HG02759 (cell line): ENCODE results near the gene STAT2.
A peak's percentile ranks its signal among the peaks of the same experiment; 100 is the strongest.
"Not testable (repeated sequence)": the region's sequence is repeated elsewhere in the genome, so short reads cannot be mapped to it uniquely, and the experiment has no call there.

Experiments used
- ATAC-seq: cut with Tn5 transposase; IDR thresholded peaks from one replicate; pipeline ENCODE4 v1.9.1; 2021; ENCODE audit warnings: mild to moderate bottlenecking, moderate library complexity; ENCODE audit not compliant: unreplicated experiment

STAT2 gene

DNA sequence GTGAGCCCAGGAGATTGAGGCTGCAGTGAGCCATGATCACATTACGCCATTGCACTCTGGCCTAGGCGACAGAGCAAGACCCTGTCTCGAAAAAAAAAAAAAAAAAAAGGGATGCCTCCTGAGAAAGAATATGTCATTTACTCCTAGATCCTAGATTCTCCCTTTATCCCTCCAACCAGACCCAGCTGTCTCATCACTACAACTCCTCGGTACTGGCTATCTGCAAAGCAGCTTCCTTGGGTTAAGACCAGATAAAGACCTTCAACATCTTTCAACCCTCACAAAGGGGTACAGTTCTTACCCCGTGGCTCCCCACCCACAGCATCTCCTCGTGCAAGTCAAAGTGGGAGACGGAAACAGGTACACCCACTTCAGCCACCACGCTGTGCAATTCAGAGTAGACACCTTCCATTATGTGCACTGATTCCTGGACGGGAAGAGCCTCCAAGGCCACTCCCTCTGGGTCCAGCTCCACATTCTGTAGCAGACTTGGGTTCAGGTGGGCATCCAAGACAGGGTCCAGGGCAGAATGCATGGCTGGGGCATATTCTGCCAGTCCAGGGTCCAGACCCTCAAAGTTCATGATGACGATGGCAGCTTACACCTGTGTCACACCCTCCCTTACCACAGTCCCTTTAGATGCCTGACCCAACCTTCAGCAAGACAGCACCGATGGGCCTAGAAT lies 27.3 kb downstream of the STAT2 start:
- ATAC-seq: no peak

DNA sequence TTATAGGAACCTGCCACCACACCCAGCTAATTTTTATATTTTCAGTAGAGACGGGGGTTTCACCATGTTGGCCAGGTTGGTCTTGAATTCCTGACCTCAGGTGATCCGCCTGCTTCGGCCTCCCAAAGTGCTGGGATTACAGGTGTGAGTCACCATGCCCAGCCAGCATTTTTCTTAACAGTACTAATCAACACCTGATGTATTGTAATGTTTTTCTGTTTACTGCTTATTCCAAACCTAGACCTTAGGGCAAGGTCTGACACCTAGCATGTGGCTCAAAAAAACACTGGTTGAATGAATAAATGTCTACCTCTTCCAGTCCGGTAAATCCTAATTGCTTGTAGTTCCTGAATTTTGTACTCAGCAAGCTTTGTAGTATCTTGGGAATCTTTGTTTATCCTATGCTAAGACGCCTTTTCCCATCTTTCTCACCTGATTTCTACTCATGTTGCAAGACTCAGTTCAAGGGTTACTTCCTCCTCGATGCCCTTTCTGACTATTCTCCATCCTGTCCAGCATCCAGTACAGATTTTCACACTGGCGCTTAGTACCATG lies 28.9 kb downstream of the STAT2 start:
- no peak for ATAC-seq

DNA sequence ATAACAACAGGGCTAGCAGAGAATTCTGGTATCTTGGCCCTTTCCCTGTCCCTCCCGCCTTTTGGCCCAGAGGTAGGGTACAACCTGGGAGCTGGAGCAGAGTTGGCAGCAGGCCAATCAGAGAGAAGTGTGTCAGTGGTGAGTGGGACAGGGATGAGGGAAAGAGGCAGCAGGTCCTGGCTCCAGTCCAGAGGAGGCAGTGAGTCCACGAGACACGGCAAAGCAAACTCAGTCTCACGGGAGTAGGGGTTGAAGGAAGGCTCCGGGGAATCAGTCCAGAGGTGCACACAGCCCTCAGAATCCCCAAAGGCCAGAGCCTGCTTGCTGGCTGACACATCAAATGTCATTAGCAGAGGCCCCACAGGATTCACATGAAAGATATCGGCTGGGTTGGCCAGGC lies 33.4 kb downstream of the STAT2 start:
- no peak for ATAC-seq

DNA sequence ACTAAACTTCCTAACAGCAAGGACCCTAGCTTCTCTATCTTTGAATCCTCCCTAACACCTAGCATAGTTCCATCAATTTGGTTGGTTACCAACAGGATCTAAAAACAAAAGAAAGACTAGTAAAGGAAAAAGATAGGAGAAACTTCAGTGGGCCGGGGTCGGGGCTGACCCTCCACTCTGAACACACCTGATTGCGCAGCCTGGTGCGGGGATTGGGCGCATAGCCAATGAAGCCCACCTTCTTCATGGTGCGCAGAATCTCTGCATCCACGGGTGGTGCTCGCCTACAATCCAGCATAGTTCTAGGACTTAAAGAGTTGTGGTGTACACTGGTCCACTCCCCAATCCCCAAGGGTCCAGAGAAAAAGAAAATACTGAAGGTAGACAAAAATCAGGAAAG lies 33.8 kb downstream of the STAT2 start:
- no peak for ATAC-seq

DNA sequence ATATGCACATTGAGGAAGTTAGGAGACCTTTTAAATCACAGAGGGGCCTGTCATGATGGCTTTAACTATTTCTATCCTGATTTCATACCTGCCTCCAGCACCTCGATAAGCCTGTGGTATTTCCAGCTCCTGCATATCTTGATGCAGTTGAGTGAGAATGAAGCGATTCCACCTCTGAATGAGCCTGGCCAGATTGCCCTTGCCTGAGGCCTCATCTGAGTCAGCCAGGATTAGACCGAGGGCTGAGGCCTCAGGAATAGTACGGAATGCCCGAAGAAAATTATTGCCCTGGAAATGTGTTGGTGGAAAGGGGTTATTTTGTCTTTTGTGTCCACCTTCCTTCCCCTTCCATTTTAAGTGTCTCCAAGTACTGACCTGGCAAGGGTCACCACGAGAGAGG lies 35.7 kb downstream of the STAT2 start:
- no peak for ATAC-seq

DNA sequence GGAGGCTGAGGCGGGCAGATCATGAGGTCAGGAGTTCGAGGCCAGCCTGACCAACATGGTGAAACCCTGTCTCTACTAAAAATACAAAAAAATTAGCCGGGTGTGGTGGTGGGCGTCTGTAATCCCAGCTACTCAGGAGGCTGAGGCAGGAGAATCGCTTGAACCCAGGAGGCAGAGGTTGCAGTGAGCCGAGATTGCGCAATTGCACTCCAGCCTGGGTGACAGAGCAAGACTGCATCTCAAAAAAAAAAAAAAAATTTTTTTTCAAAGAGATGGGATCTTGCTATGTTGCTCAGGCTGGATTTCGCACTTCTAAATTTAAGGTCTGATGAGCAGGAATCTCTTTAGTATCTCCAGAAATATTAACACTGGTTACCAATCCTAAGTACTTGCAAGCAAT lies 38.3 kb downstream of the STAT2 start:
- not testable (repeated sequence) for ATAC-seq

DNA sequence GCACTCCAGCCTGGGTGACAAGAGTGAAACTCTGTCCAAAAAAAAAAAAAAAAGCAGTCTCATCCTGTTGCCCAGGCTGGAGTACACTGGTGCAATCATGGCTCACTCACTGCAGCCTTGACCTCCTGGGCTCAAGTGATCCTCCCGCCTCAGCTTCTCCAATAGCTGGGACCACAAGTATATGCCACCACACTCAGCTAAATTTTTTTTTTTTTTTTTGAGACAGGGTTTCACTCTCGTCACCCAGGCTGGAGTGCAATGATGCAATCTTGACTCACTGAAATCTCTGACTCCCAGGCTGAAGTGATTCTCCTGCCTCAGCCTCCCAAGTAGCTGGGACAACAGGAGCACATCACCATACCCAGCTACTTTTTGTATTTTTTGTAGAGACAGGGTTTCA lies 38.9 kb downstream of the STAT2 start:
- no peak for ATAC-seq

DNA sequence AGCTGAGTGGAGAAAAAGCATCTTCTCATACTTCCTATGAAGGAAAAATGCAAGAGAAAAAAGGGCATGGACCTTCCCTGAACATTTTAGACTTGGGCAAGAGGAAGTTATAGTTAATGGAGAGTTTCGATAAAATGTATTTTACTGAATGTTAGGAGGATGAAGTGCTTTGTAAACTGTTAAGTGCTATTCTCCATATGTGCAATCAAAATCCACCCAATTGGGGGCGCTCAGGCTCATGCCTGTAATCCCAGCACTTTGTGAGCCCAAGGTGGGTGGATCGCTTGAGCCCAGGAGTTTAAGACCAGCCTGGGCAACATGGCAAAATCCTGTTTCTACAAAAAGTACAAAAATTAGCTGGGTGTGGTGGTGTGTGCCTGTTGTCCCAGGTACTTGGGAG lies 42.2 kb downstream of the STAT2 start:
- ATAC-seq: no peak

DNA sequence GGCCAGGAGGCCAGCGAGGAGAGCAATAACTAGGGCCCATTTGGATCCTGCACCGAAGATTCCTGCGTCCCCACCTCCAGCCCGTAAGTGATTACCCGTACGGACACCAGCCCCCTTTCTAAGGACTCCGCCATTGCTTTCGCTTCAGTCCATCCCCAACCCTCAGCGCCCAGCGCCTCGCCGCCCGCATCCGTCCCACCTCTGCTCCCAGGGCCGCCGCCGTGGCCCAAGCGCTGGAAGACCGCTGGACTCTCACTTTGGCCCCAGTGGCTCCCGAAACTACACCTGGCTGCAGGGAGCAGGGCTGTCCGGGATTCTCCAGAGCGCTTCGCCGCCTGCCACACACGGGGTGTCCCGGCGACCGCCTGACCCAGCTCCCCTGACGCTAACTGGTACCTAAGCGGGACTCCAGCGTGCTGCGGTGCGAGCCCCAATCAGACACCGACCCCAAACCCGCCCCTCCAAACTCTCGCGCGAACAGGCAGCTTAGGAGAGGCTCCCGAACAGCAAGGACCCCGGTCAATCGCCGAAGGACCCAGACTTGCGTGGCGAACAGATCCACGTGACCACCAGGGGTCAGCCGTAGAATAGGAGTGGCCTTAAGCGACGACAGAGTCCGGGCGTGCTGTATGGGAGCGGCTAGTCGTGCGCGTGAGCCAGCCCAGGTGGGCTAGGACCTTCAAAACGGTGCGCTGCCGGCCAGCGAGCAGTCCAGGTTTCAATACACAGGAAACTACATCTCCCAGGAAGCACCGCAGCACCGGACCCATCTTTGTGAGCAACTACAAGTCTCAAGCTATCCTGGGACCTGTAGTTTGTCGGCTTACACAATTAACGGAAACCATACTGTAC lies 44.1 kb downstream of the STAT2 start, which contains the start of gene CNPY2:
CNPY2 (minus strand) TSS at position 367 of the 852 bp plus-strand sequence. CDS start 771 bp downstream, outside the sequence.
- ATAC-seq: peak; percentile 90

DNA sequence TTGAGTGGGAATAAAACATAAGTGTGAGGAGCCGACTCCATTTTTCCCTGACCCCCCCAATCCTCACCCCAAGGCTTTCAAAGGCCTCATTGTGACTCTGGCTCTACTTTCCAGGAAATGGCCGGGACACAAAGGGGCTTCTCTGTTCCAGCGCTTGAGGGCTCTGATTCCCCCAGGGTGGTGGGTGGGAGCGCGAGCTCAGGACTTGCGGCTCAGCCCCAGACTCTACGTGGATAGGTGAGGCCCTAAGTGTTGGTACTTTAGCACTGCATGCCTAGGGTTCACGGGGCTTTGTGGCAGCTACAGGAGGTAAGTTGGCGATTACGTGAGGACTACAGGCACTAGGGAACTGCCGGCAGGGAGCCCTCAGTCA lies 44.7 kb downstream of the STAT2 start:
- ATAC-seq: no peak

DNA sequence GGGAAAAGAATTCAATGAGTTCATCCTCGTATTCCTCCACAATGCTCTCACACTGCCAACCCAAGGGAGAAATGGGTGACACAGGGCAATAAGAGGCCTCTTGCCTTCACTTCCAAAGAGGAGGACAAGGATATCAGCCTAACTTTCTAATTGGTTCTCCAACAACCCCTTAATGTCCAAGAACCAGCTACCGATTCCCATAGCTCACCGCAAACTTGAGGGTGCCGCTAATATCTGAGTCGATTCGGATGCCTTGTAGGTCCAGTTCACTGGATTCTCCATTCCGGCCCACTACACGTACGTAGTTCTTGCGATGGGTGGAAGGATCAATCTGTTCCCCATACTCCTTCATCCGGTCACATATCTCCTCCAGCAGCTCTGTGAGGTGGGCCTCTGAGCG lies 48.9 kb downstream of the STAT2 start:
- ATAC-seq: no peak

DNA sequence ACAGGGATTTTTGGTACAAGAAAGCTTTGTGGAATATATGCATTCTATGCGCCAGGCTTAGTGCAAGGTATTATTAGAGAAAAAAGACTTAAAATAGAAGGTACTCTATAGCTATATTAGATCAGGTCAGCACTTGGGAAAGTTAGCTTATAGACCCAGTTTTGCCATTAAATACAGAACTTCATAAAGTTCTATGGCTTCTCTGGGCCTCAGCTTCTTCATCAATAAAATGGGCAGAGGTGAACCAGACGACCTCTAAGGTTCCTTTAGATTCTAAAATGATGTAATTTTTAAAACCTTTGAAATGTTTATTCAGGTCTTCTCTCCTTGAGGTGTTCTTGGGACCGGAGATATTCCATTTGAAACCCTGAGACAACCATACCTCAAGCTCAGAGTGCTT lies 51.2 kb downstream of the STAT2 start:
- ATAC-seq: no peak

DNA sequence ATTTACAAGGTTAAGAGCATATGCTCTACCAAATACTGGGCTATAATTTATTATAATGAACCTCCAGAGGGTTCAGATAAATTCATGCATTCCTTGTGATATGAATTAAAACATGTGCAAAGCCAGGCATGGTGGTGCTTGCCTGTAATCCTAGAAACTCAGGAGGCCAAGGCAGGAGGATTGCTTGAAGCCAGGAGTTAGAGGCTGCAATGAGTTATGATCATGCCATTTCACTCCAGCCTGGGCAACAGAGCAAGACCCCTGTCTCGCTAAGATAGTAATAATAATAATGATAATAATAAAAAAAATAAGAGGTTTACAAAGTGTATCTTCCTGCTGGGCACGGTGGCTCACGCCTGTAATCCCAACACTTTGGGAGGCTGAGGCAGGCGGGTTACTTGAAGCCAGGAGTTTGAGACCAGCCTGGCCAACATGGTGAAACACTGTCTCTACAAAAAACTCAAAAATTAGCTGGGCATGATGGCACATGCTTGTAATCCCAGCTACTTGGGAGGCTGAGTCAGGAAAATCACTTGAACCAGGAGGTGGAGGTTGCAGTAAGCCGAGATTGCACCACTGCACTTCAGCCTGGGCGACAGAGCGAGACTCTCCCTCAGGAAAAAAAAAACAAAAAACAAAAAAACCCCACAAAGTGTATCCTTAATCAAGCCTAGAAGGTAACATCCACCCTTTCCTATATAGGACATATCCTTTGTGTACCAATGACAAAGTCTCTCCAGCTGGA lies 52.5 kb downstream of the STAT2 start:
- no peak for ATAC-seq

DNA sequence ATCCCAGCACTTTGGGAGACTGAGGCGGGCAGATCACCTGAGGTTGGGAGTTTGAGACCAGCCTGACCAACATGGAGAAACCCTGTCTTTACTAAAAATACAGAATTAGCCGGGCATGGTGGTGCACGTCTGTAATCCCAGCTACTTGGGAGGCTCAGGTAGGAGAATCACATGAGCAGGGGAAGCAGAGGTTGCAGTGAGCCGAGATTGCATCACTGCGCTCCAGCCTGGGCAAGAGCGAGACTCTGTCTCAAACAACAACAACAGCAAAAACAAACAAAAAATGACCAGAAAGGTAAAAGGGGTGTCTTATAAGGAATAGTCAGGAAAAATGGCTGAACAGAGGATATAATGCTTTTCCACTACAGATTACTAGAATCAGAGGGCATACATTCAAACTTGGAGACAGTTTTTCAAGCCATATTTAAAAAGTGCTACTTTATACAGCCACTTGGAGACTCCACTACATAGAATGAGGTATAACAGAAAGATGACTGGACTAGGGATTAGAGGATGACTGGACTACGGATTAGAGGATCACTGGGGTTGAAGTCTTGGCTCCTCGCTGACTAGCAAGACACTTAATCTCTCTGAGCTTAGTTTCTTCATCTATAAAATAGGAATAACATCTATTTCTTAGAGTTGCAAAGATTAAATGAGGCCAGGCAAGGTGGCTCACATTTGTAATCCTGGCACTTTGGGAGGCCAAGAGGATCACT lies 54.9 kb downstream of the STAT2 start:
- ATAC-seq: no peak

DNA sequence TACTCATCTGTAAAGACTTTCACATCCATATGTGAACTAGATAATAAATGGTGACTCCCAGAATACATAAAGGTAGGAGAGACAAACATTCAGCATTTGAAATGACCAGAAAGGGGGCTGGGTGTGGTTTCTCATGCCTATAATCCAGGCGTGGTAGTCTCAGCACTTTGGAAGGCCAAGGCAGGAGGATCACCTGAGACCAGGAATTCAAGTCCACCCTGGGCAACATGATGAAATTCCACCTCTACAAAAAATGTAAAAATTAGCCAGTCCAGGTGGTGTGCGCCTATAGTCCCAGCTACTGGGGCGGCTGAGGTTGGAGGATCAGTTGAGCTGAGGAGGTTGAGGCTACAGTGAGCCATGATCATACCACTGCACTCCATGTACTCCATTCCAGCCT lies 55.6 kb downstream of the STAT2 start:
- ATAC-seq: no peak

DNA sequence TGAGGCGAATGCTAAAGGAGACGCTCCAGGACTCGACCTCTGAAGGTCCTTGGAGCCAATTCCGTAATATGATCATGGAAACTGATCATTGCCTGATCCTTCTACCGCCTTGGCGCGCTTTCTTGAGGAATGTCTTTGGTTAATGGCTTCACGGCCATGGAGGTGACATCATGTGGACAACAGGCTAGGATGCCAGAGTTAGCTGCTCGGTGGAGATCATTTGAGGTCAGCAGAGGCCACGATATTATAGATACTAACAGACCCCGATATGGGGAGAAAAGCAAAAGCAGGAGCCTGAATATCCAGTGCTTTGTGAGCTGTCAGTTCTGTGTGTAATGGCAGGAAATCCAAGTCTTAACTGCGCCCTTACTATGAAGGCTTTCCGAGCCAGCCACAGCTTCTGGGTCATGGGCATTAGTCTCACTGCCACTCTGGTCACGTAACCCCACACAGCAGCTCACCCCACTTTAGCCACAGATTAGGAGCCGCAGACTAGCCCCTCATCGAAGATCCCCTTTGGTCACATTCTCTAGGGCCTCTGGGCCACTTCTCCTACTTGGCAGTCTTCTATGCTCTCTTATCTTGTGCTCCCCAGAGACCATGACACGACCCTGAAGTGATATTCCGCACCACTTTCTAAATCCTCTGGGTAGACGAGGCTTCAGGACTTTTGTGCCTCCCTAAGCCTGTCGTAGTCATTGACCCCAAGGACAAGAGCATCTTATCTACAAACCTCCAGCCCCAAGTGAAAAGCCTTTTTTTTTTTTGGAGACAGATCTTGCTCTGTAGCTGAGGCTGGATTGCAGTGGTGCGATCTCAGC lies 59.1 kb downstream of the STAT2 start:
- ATAC-seq: no peak

DNA sequence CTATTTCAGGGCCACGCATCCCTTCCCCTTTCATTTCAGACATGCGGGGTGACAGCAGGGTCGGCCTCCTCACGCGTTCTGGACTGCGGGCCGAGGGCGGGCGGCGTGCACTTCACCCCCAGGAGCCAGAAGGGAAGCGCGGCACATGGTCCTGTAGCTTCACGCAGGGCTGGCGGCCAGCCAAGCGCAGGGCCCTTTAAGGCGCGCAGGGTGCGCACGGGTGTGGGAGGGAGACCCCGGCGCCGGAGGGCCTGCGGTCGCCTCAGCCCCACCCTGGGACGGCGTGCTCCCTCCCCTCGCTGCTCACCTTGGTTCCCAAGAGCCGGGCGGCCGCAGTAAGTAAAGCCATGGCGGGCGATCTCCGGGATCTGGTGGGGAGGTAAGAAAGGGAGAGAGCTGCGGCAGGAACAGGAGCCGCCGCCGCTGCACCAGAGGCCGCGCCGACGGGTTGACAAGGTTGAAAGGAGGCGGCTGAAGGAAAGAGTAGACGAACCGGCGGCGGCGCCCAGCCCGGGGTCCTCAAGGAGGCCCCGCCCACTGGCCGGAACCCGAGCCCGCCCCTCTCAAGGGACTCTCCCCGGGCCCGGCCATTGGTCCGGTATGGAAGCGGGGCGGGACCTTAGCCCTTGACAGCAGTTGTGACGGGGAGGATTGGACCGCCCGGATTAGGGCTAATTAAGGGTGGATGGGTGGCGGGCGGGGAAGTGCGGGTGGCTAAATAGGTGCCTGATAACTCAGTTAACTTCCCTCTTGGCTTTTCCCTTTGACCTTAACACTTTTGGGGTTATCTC lies 59.9 kb downstream of the STAT2 start, which contains the start of gene CS:
CS (minus strand) TSS at position 478 of the 791 bp plus-strand sequence; CDS start at position 349, 129 bp downstream.
- ATAC-seq: peak; percentile 92

DNA sequence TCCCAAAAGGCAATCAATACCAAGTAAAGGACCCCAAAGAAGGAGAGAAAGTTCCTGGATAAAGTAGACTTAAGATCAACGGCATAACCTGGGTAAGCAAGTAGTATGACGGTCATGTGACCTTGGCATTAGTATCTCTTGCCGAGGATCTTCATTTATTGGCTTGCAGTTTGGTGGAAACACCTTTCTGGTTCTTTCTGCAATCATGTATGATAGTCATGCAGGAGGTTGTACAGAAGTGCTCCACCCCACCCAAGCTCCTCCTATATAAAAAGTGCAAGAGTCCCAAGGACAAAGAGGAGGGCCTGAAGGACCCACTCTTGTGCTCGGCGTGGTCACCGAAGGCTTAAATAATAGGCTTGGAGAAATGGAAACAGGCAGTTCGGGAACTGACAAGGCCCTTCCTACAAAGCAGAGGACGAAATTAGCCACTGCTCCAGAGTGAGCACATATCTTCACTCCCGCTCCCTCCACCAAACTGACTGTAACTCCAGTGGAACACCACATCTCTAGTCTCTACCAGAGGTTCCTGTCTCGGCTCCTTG lies 60.5 kb downstream of the STAT2 start:
- no peak for ATAC-seq

DNA sequence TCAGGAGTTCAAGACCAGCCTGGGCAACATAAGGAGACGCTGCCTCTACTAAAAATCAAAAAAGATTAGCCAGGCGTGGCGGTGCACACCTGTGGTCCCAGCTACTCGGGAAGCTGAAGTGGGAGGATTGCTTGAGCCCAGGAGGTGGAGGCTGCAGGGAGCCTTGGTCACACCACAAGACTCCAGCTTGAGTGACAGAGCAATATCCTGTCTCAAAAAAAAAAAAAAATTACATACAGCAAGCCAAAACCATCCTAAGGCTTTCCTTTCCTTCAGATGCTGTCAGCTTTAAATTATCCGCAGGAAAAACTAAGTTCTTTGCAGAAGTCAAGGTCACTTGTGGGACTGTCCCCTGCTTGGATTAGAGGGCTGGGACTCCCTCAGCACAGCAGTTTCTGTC lies 61.1 kb downstream of the STAT2 start:
- ATAC-seq: no peak
